Tongue (tissue), 2 donors: ENCODE results near the gene BCAS3. TPM values are rescaled to one million over a fixed set of nuclear protein-coding genes. Genes with fewer than 3 reads are reported as not detected.
"Not testable (repeated sequence)": the region's sequence is repeated elsewhere in the genome, so short reads cannot be mapped to it uniquely, and the experiment has no call there.

Experiments used
- DNase-seq: peaks from one replicate; pipeline ENCODE4 v3.0.0-alpha.2; 2015
- total RNA-seq: library from RNA; depleted of rRNA; stranded (reverse); fragments of >200 nt; gene quantifications from one replicate; pipeline ENCODE4 v1.2.3, GENCODE V29; 2014

BCAS3 gene
- total RNA-seq, 1 donor from 2014 or later = 40.2 TPM

DNA sequence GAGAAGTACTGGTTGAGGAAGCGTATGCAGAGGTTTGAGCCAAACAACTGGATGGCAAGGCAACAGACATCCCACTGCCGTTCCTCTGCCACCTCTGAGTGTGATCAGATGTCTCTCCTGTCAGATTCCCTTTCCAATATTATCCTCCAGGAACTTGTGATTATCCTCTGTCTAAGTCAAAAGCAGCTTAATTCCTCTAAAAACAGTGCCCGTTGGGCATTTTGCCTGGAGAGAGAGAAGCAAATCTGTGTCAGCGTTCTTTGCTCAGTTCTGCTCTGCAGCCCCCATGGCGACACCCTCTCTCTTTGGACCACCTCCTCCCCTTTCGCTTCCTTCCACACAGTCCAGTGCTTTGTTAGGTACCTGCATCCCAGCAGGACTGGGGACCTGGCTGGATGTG lies 665.9 kb downstream of the BCAS3 start:
- no peak for DNase-seq

DNA sequence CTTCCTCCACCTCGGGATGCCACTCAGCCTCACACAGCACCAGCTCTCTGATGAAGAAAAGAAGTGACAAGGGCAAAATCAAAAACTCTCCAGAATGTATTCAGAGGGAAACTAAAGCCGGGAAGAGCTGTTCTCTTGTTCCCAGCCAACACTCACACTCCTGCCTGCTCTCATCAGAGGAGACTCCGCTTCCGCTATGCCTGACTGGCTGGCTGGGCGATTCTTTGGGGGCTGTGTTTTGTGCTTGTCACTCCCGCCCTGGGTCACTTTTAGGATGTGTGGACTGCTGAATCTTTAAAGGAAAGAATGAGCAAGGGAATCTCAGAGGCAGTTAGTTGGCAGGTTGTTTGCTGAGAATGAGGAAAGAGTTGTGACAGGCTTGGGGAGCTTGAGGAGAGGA lies 667.4 kb downstream of the BCAS3 start:
- no peak for DNase-seq

DNA sequence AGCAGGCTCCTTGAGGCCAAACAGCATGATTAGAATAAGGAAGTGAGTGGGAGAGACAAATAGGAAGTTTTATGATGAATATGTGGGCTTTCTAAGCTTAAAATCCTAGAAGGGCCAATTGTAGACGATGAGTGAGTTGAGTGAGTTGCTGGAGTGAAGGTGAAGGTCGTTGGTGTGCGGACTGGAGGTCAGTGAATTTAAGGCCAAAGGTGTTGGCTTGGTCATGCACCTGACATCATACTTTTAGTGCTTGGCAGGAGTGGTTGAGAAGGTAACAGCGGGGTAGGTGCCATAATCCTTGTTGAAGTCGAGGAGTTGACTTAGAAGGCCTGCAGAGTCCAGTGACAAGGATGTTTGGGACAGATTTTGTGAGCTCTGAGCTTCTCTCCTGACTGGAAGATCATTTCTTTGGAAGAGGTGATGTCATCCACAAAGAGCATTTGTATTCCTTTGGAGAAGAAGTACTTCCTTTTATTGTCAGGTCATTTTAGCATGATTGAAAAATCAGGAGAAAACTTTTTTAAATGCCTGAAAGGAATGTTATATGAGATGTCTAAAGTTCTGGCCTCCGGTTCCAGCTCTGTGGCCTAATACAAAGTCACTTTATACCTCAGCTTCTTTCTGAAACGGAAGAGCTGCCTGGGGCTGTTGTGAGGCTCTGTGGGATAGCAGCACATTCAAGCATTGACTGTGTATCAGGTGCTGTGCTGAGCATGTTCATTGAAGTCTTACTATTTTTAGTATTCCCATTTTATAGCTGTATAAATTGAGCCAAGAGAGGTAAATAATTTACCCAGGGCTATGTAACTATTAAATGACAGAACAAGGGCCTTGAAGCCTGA lies 668.4 kb downstream of the BCAS3 start:
- DNase-seq = no peak

DNA sequence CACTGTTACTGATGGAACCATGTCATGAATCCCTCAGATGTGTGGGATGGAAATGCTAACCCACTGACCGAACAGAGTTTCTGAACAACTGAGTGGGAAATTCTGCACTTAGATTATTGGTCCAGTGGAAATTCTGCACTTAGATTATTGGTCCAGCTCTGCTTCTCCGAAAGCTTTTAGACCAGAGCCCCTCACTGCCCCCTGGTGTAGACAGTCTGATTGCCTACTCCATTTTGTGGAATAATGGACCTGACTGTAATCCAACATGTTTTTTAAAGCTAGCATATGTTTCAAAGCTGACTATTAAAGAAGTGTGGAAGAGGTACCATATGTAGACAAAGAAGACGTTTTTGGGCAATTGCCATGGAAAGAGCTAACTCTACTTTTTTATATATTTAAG lies 671.7 kb downstream of the BCAS3 start:
- no peak for DNase-seq

DNA sequence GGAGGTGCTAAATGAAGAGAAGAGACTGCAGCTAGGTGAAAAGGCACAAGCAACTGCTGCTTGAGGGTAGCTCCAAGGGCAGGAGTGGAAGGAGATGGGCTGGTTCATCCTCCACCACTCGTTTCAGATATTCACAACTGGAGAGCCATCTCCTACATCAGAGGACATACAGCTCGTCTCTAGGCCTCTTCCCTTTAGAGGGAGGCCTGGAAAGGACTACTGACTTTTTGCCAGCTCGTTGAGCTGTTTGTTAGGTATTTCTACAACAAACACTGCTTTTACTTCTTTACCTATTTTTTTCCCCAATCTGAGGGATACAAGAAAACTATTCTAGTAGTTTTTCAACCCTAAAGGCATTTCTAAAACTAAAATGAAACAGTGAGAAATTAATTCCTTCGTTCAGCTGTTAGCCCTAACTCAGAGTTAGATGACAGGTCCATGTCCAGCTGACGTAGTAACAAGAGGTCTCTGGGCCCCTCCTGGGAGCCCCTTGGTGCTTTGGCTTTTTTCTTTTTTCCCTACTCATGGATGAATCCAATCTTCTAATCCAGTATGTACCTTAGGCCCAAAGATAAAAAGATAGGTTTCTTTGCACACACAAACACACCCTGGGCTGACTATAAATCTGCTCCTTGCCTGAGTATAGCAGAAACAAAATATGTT lies 674.2 kb downstream of the BCAS3 start:
- DNase-seq = peak; percentile 39

DNA sequence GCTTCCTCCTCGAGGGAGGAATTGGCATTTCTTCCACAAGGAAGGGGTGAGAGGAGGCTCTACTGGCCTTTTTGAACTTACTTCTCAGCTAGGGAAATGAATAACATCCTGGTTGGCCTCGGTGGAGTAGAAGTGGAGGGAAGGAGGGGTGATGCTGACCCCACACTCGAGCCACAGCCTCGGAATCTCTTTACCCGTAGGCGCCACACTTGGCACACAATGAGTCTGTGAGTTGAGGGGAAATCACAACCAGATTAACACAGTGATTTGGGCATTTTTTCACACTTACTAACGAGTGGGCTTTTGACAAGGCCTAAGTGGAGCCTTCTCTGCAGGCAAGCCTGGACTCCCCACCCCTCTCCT lies 674.7 kb downstream of the BCAS3 start:
- no peak for DNase-seq

DNA sequence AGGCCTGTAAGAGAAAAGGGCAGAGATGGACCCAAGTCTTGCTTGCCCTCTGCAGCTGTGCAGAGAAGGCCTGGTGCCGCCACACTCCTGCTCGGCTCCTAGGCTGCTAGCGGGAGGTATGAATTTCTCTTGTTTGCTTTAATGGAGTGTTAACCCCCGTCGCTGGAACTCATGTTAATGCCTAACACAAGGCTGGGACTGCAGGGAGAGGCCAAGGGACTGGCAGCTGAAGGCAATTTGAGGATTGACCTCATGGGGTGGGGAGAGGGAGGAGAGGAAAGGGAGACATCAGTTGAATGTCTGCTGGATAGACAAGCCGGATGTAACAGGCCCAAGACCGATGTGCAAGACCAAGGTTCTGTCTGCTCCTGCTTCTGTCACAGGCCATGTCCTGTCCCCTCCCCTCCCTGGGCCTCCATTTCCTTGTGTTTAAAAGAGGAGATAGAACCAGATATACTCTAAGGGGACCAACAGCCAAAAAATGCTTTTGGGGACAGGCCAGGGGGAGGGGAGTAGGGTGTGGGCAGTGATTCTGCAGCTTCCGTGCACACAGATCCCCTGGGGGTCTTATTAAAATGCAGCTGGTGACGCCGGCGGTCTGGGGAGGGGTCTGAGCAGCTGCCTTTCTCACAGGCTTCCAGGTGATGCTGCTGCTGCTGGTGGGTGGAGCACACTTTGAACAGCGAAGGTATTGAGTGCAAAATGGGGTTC lies 675.3 kb downstream of the BCAS3 start:
- DNase-seq = peak; percentile 44

DNA sequence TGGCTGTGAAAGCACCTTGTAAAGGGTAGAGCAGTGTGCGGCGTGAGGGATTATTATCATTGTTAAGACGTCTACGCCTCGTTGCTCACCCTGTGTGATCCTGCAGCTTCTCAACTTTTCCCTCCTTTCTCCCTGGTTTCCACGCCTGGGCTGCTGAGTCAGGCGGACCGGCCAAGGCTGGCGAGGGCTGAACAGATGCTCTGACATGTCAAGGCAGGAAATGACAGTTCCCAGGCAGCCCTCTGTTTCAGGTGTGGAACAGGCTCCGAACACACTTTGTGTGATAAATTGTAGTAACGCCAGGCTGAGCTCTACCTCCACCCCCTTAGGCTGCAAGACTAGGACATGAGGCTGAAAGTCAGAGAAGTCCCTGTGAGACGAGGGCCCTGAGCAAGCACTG lies 676.0 kb downstream of the BCAS3 start:
- no peak for DNase-seq

DNA sequence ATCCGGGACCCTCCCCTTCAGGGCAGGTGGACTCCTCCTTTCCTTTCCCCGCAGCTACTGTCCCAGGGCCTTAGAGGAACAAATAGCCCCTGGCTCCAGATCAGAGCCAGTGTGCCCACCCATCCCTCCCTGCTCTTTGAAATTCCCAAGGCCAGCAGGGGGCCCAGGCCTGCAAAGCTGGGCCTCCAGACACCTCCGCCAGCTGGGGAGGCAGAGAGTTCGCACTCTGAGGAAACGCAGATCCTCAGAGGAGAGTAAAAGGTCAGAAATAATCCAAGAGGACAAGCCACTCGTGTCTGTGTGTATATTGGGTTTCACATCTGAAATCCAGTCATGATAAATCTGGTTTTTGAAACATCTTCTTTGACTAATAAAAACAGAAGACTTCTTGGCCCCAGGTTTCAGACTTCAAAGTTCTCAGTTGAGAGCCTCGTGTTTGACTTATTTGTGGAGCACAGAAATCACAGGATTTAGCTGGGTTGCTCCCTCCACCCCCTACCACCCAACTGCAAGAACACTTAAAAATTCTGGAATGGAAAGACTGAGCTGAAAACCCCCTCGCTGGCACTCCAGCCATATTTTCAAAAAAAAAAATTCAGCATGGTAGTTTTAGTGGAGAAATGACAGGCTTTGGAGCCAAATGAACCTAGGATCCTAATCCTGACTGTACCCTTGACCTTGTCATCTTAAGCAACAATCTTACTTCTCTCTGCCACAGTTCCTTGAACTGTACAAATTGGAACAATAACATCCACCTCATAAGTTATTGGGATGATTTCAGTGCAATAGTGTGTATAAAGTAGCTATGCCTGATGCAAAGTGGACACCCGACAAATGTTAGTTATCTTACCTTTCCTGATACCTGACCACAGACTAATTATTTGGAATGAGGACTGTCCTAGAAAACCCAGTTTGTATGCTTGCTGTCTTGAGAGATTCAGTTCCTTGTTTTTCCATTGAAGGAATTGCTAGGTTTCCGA lies 677.5 kb downstream of the BCAS3 start:
- DNase-seq = no peak

DNA sequence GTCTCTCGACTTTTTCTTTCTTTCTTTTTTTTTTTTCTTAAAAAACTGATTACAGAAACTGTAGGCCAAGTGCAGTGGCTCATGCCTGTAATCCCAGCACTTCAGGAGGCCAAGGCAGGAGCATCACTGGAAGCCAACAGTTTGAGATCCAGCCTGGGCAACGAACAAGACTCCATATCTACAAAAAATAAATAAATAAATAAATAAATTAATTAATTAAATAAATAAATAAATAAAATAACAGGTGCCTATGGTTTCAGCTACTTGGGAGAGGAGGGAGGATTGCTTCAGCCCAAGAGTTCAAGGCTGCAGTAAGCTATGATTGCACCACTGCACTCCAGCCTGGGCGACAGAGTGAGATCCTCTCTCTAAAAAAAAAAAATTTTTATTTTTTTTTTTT lies 679.4 kb downstream of the BCAS3 start:
- not testable (repeated sequence) for DNase-seq

DNA sequence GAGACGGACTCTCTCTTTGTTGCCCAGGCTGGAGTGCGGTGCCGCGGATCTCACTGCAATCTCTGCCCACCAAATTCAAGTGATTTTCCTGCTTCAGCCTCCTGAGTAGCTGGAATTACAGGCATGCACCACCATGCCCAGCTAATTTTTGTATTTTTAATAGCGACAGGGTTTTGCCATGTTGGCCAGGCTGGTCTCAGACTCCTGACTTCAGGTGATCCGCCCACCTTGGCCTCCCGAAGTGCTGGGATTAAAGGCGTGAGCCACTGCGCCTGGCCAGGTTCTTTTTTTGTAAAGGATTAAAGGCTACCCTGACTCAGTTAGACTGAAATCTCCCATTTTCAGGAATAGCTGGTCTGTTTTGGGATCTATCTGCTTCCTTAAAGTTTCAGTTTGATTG lies 681.9 kb downstream of the BCAS3 start:
- DNase-seq = not testable (repeated sequence)

DNA sequence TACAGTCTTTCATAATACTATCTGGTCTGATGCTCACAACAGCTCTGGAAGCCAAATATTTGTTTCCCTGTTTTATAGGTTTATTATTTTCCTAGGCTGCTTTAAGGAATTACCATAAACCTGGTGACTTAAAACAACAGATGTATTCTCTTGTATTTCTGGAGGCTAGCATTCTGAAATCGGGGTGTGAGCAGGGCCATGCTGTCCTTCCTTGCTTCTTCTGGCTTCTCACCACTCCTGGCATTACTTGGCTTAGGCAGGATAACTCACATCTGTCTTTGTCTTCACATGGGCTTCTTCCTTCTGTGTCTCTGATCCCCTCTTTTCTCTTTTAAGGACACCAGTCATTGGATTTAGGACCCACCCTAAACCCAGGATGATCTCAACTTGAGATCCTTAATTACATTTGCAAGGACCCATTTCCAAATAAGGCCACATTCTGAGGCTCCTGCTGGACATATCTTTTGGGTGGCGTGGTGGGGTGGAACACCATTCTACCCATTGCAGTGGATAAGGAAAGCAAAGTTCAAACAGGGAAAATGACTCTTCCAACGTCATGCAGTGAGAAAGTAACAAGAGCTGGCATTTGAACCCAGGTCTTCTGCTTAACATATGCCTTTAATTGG lies 682.8 kb downstream of the BCAS3 start:
- no peak for DNase-seq

DNA sequence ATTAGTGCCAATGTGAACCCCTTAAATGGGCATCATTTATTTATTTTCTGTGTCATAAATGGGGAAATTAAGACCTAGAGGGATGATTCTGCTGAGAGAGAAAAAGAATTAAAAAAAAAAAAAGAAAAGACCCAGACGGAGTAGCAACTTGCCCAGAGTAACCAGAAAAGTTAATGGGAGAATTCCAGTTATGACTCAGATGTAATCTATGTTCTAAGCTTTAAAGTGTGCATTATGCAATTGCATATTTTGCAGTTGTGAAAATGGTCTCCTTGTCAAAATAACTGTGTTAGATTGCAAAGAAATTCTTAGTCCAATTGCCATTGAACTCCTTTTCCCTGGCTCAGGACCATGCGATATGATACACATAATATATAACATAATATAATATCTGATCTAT lies 683.4 kb downstream of the BCAS3 start:
- no peak for DNase-seq

DNA sequence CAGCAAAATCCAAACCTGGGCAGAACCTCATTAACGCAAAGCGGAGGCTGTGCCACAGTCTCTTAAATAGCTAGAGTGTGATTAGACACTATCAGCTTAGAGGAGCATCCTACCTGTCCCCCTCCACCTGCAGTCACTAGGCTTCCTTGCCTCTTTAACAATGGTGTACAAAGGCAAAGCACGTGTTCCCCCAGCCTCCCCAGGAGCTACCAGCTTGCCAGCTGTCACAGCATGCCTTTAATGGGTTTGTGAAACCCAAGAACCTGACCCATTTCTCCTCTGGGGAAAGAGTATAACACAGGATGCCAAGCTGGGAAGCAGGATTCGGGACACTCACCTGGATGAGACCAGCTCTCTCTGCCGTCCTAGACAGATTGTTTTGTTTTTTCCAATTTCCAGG lies 684.7 kb downstream of the BCAS3 start:
- DNase-seq = no peak

DNA sequence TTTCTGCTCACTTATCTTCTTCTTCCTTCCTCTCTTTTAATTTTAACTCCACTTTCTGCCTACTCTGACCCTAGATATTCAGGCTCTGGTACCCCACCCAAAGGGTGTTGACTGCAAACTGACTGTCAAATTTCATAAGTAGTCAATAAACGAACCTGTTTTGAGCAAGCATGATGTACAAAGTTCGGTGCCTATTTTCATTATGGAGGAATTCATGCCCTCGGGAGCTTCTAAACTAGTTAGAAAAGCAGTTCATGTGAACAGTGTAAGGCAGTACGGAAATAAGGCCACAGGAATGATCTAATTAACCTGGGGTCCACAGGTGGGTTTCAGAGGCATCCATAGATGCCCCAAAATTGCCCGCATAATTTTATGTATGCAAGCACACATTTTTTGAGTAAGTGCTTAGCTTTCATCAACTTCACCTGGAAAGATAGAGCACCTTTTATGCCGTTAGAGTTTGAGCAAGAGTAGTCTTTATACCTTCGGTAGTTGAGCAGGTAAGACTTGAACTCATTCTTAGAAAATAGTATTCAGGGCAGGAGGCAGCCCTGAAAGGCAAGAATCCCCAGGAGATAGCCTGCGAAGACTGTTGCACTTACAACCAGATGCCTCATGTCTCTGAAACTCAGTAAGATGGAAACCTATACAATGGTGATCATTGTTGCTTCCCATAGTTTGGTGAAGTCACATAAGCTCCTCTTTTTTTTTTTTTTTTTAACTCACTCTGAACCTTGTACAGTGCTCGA lies 685.4 kb downstream of the BCAS3 start:
- DNase-seq = no peak

DNA sequence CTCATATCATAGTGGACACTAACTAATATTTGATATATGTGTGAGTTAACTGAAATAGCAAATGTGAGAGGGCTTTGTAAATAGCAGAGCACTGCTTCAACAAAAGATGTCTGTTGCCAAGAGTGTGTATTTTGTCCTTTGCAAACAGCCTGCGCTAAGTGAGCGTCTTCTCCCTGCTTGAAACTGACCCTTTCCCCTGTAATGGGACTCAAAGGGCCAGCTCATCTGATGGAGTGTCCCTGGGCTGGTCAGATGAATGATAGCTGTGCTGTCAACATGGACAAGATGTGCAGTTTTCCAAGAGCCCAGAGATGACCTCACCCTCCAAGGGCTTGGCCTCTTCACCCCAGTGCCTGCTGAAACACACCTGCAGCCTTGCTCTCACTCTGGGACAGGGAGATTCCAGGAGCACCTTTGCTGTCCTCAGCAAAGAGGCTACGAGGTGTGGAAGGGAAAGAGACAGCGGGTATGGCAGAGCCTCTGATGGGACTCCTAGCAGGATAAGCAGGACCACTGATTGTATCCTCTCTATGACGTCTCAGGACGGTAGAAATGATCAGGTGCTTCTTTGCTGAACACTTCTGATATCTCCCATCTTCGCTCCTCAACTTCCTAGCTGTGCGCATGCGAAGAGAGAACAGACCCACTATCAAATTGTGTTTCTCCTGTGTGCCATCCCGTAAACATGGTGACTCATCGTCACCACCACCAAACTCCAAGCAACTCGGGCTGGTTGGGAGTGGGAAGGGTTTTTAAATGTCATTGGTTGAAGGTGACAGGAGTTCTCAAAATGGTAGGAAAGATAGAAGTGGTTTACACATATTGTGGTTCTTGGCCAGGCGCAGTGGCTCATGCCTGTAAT lies 686.2 kb downstream of the BCAS3 start:
- no peak for DNase-seq

DNA sequence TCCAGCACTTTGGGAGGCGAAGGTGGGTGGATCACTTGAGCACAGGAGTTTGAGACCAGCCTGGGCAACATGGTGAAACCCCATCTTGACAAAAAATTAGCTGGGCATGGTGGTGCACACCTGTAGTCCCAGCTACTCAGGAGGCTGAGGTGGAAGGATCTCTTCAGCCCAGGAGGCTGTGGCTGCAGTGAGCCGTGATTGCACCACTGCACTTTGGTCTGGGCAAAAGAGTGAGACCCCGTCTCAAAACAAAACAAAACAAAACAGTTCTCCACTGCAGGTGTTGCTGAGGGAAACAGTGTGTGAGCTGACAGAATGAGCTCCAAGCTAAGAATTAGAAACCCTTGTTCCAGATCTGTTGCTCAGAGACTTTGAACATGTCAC lies 686.8 kb downstream of the BCAS3 start:
- no peak for DNase-seq

DNA sequence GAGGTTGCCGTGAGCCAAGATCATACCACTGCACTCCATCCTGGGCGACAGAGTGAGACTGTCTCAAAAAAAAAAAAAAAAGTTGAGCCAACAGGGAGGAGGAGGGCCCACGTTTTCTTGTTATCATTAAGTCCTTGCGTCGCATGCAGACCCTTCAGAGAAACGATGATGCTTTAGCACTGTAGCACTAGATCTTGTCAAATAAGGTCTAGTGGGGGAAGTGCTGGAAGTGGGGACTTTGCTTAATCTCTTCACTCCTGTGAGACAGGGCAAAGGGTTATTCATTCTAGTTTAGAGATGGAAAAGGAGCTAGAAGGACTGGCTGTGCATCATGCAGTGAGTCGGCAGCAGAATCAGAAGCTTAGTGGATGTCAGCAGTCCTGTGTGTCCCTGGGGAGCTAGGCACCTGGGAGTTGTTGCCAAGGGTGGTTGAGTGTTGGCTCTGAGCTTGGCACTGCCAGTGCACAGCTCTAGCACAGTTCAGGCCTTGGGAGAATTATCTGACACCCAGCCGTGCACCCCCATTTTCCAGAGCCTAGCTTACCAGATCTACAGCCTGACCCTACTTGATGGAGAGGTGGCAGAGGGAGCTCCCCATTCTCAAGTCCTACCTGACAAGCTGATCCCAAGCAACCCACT lies 688.5 kb downstream of the BCAS3 start:
- DNase-seq = no peak

DNA sequence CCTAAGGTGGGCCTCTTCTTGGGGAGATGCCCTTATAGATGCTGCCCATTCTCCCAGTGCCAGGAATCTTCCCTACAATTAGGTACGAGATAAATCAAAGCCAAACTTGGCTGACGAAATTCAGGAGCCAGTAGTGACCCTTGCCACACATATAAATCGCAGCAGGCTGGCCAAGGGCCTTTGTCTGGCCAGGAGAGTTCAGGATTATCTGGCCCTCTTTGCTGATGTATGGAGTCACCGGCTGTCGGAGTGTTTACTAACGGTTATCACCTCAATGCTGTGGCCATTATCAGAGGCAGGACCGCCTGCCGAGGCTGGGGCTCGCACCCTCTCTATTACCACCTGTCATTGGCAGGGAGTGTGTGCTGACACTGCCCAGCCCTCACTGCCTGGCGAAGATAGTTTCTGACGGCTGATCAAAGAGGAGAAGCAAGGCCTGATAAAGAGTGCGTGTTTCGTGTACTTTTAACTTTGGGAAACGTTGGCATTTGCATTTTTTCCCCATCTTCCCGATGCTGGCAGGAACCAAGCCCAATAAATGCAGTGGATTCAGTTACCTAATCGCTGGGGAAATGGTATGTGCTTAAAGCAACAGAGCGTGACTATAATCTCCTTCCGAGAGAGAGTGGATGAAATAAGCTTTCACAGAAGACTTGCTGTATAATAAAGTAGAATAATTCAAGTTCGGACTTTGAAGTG lies 689.2 kb downstream of the BCAS3 start:
- DNase-seq = no peak
